IMR-90 (cell line): ENCODE data around the gene DUSP7. TPM values are rescaled to one million over a fixed set of nuclear protein-coding genes. Genes with fewer than 3 reads are reported as not detected.

Experiments used
- ATAC-seq: fragments of 200-7000 bp; cut with Tn5 transposase; 2 replicates; pipeline ENCODE4 v1.9.1; 2020; ENCODE audit warnings: low read depth, mild to moderate bottlenecking, moderate library complexity
- BruUV-seq: library from RNA; stranded (reverse); fragments of 400-500 nt; replicated peaks from 2 replicates; lab custom pipeline; 2021; lab: Mats Ljungman, UMichigan
- CTCF ChIA-PET: fragments of 300-600 bp; formaldehyde crosslinking; extraction: SDS; loops from one replicate; lab custom pipeline; 2021; ENCODE audit warnings: antibody characterized with exemption; lab: Yijun Ruan, JAX
- POLR2A ChIA-PET: fragments of 300-600 bp; sonication (Branson Sonifier 250); formaldehyde crosslinking; loops from one replicate; lab custom pipeline; 2022; ENCODE audit warnings: antibody characterized with exemption; ENCODE audit not compliant: unreplicated experiment; lab: Charles Lee
- DNase-seq: peaks from one replicate; pipeline ENCODE4 v3.0.0; 2013
- H2AFZ ChIP-seq: replicated peaks from 2 replicates; pipeline ENCODE3; 2013; ENCODE audit warnings: low read length, mild to moderate bottlenecking; ENCODE audit not compliant: poor library complexity
- H2AK5ac ChIP-seq: 2 replicates; pipeline ENCODE4 v1.6.1; 2013; ENCODE audit warnings: low read depth, low read length, inconsistent platforms
- H2AK9ac ChIP-seq: replicated peaks from 2 replicates; pipeline ENCODE3; 2013; ENCODE audit warnings: mild to moderate bottlenecking, low read depth, low read length, moderate library complexity; ENCODE audit not compliant: poor library complexity
- H2BK120ac ChIP-seq: 2 replicates; pipeline ENCODE4 v1.6.1; 2013; ENCODE audit warnings: low read depth, low read length, inconsistent platforms
- H2BK15ac ChIP-seq: 3 replicates; pipeline ENCODE4 v1.6.1; 2013; ENCODE audit warnings: low read depth, low read length, inconsistent platforms
- H2BK20ac ChIP-seq: 2 replicates; pipeline ENCODE4 v1.6.1; 2013; ENCODE audit warnings: low read depth, mild to moderate bottlenecking, inconsistent platforms, low read length, moderate library complexity
- H2BK5ac ChIP-seq: 2 replicates; pipeline ENCODE4 v1.6.1; 2013; ENCODE audit warnings: mild to moderate bottlenecking, low read depth, low read length, inconsistent platforms; ENCODE audit not compliant: poor library complexity, severe bottlenecking
- H3K14ac ChIP-seq: replicated peaks from 2 replicates; pipeline ENCODE4 v1.6.1; 2013; ENCODE audit warnings: low read depth, low read length, inconsistent platforms
- H3K18ac ChIP-seq: 2 replicates; pipeline ENCODE4 v1.6.1; 2013; ENCODE audit warnings: low read depth, low read length, control low read depth
- H3K23ac ChIP-seq: 2 replicates; pipeline ENCODE4 v1.6.1; 2013; ENCODE audit warnings: low read depth, low read length, inconsistent platforms
- H3K27ac ChIP-seq: 2 replicates; pipeline ENCODE4 v1.5.1; 2013; ENCODE audit warnings: mild to moderate bottlenecking, control low read depth, low read length; ENCODE audit not compliant: insufficient read depth
- H3K27me3 ChIP-seq: 2 replicates; pipeline ENCODE4 v1.6.1; 2013; ENCODE audit warnings: low read length; ENCODE audit not compliant: control insufficient read depth, insufficient read depth
- H3K36me3 ChIP-seq: 2 replicates; pipeline ENCODE4 v1.6.1; 2013; ENCODE audit warnings: low read length, mixed read lengths; ENCODE audit not compliant: control insufficient read depth, insufficient read depth
- H3K4ac ChIP-seq: 2 replicates; pipeline ENCODE4 v1.6.1; 2013; ENCODE audit warnings: low read depth, low read length, inconsistent platforms
- H3K4me1 ChIP-seq: 2 replicates; pipeline ENCODE4 v1.6.1; 2013; ENCODE audit warnings: low read length, mixed read lengths; ENCODE audit not compliant: control insufficient read depth, insufficient read depth
- H3K4me2 ChIP-seq: 2 replicates; pipeline ENCODE4 v1.6.1; 2013; ENCODE audit warnings: low read depth, mild to moderate bottlenecking, control low read depth, low read length, moderate library complexity
- H3K4me3 ChIP-seq: 2 replicates; pipeline ENCODE4 v1.5.1; 2013; ENCODE audit warnings: low read depth, mild to moderate bottlenecking, control low read depth, low read length, moderate library complexity; ENCODE audit not compliant: insufficient read depth
- H3K56ac ChIP-seq: 2 replicates; pipeline ENCODE4 v1.6.1; 2013; ENCODE audit warnings: low read length, inconsistent platforms; ENCODE audit not compliant: insufficient read depth; ENCODE audit errors: extremely low read depth
- H3K79me1 ChIP-seq, 2 experiments: 2 replicates each; pipeline ENCODE4 v1.6.1; 2013; ENCODE audit warnings: low read length in 2 of 2, inconsistent platforms in 1 of 2, low read depth in 1 of 2
- H3K9ac ChIP-seq: 2 replicates; pipeline ENCODE4 v1.6.1; 2013; ENCODE audit warnings: low read depth, low read length, control low read depth
- H3K9me1 ChIP-seq: 2 replicates; pipeline ENCODE4 v1.6.1; 2013; ENCODE audit warnings: low read length, inconsistent platforms; ENCODE audit not compliant: insufficient read depth
- H3K9me3 ChIP-seq: 2 replicates; pipeline ENCODE4 v1.6.1; 2013; ENCODE audit warnings: low read length; ENCODE audit not compliant: control insufficient read depth, insufficient read depth
- H4K20me1 ChIP-seq: 2 replicates; pipeline ENCODE4 v1.6.1; 2013; ENCODE audit warnings: low read length, inconsistent platforms; ENCODE audit not compliant: insufficient read depth
- H4K5ac ChIP-seq: 2 replicates; pipeline ENCODE4 v1.6.1; 2013; ENCODE audit warnings: mild to moderate bottlenecking, low read depth, low read length, control low read depth
- H4K8ac ChIP-seq, 2 experiments: 2 replicates each; pipeline ENCODE4 v1.6.1; 2013; ENCODE audit warnings: low read depth in 2 of 2, low read length in 2 of 2, control low read depth in 1 of 2, inconsistent platforms in 1 of 2
- H4K91ac ChIP-seq: 2 replicates; pipeline ENCODE4 v1.6.1; 2013; ENCODE audit warnings: low read depth, low read length, inconsistent platforms; ENCODE audit not compliant: insufficient read depth
- BHLHE40 ChIP-seq: fragments of 150-350 bp; IDR thresholded peaks from 2 replicates; pipeline ENCODE4 v1.6.1; 2016; ENCODE audit warnings: mild to moderate bottlenecking, low read depth, low read length
- CEBPB ChIP-seq: IDR thresholded peaks from 2 replicates; pipeline ENCODE4 v1.6.1; 2012; ENCODE audit warnings: low read depth, low read length, improper control_type of control experiment
- MAZ ChIP-seq: IDR thresholded peaks from 2 replicates; pipeline ENCODE4 v1.6.1; 2012; ENCODE audit warnings: low read depth, mild to moderate bottlenecking, low read length, improper control_type of control experiment, moderate library complexity, borderline replicate concordance
- POLR2A ChIP-seq: IDR thresholded peaks from 2 replicates; pipeline ENCODE4 v1.6.1; 2012; ENCODE audit warnings: mild to moderate bottlenecking, low read depth, low read length
- RAD21 ChIP-seq: IDR thresholded peaks from 2 replicates; pipeline ENCODE4 v1.6.1; 2012; ENCODE audit warnings: low read length, improper control_type of control experiment
- RFX5 ChIP-seq: IDR thresholded peaks from 2 replicates; pipeline ENCODE4 v1.8.0; 2012; ENCODE audit warnings: low read depth, mild to moderate bottlenecking, low read length, moderate library complexity
- WGBS, 2 experiments: methylation state at CpG; one replicate each; pipeline versions ENCODE4 v1.1.5 to v1.1.7; 2013; ENCODE audit warnings: missing lambda C conversion rate in 2 of 2; ENCODE audit not compliant: insufficient read length in 1 of 2; ENCODE audit errors: extremely low coverage in 2 of 2; 5-methylcytosine and 5-hydroxymethylcytosine counted together
- dilution Hi-C: fragments of 300-500 bp; cut with HindIII; formaldehyde crosslinking; loops from one replicate; pipeline ENCODE4 v1.14.3; 2018; ENCODE audit warnings: low sequenced_read_pairs; ENCODE audit not compliant: unreplicated experiment
- in situ Hi-C: fragments of 300-500 bp; cut with MboI; formaldehyde crosslinking; loops from 3 replicates; pipeline ENCODE4 v1.14.3; 2019; ENCODE audit warnings: low sequenced_read_pairs, inconsistent platforms, mixed read lengths
- intact Hi-C: fragments of 100-400 bp; cut with micrococcal nuclease; formaldehyde crosslinking; loops from 2 replicates; pipeline ENCODE4 v1.10.0; 2022
- polyA plus RNA-seq, 3 experiments: library from polyadenylated mRNA; depleted of rRNA; stranded (reverse); fragments of >200 nt; gene quantifications; 2 replicates each; pipeline ENCODE4 v1.2.3, GENCODE V29; 2012; ENCODE audit warnings: low replicate concordance in 1 of 3
- total RNA-seq: library from RNA; depleted of rRNA; stranded (reverse); fragments of >200 nt; gene quantifications from 2 replicates; pipeline ENCODE4 v1.2.3, GENCODE V29; 2012

DUSP7 gene
- total and polyA plus RNA-seq, 2 of the 4 experiments (the other 2 are of a cell fraction), result 9.3 to 24.0 TPM

- H3K4me3 ChIP-seq, result no peak overlapping the region
- no peak overlapping the region for H2BK20ac ChIP-seq
- H4K20me1 ChIP-seq, result no peaks in the 10 kb centered on the region
- no peak overlapping the region for H4K8ac ChIP-seq
- no peaks in the 10 kb centered on the region for H3K9me1 ChIP-seq
- no TSS peak for BruUV-seq
- no peak overlapping the region; the same call in 2 of the 3 replicates for H2BK15ac ChIP-seq
- no CpG with 5 or more reads among the region's 6 CpGs for WGBS, 2 experiments
- no peak overlapping the region for H4K5ac ChIP-seq
- ChIA-PET CTCF (interaction anchor here (3.2 kb wide), 1 partner anchor 49 kb away, joined by 28 read pairs; no protein-coding TSS in a partner anchor), POLR2A (no interaction called here)
- no peak overlapping the region; the same call in 1 of the 2 replicates for H2AK5ac ChIP-seq
- no peak for DNase-seq
- peaks cover 11% of the 10 kb centered on the region for H3K4me1 ChIP-seq
- H3K9ac ChIP-seq, result no peak overlapping the region
- intact Hi-C loops, result loop anchor here (5.0 kb wide), 1 partner anchor 335 kb away; no protein-coding TSS in a partner anchor
- H3K9me3 ChIP-seq, result no peaks in the 10 kb centered on the region
- in situ Hi-C loops, result loop anchor here (5.0 kb wide), 1 partner anchor 125 kb away; no protein-coding TSS in a partner anchor
- no peak overlapping the region for H2AFZ ChIP-seq
- no peak for ATAC-seq
- no peak overlapping the region for H3K4ac ChIP-seq
- no peak overlapping the region for H3K23ac ChIP-seq
- TF ChIP-seq CEBPB (no peak), RFX5 (no peak), RAD21 (no peak), POLR2A (no peak), BHLHE40 (no peak), MAZ (no peak)
- dilution Hi-C loops, result no loop called here
- H3K4me2 ChIP-seq, result no peak overlapping the region
- H2BK5ac ChIP-seq, result no peak overlapping the region
- H2AK9ac ChIP-seq, result peak overlapping the region; percentile 13
- H3K14ac ChIP-seq, result no peak overlapping the region
- no peak overlapping the region for H3K18ac ChIP-seq
- no peak overlapping the region for H3K27ac ChIP-seq
- no peak overlapping the region for H3K56ac ChIP-seq
- H2BK120ac ChIP-seq, result no peak overlapping the region
- no peaks in the 10 kb centered on the region for H3K27me3 ChIP-seq
- no peaks in the 10 kb centered on the region for H3K79me1 ChIP-seq
- no peak overlapping the region for H4K91ac ChIP-seq
- H3K36me3 ChIP-seq, result no peaks in the 10 kb centered on the region
Measured at GRCh38 chr3:52002748-52003147, 53.6 kb downstream of the DUSP7 start.
